Measurements from ENCODE around the gene UCP3.

UCP3 gene

DNA sequence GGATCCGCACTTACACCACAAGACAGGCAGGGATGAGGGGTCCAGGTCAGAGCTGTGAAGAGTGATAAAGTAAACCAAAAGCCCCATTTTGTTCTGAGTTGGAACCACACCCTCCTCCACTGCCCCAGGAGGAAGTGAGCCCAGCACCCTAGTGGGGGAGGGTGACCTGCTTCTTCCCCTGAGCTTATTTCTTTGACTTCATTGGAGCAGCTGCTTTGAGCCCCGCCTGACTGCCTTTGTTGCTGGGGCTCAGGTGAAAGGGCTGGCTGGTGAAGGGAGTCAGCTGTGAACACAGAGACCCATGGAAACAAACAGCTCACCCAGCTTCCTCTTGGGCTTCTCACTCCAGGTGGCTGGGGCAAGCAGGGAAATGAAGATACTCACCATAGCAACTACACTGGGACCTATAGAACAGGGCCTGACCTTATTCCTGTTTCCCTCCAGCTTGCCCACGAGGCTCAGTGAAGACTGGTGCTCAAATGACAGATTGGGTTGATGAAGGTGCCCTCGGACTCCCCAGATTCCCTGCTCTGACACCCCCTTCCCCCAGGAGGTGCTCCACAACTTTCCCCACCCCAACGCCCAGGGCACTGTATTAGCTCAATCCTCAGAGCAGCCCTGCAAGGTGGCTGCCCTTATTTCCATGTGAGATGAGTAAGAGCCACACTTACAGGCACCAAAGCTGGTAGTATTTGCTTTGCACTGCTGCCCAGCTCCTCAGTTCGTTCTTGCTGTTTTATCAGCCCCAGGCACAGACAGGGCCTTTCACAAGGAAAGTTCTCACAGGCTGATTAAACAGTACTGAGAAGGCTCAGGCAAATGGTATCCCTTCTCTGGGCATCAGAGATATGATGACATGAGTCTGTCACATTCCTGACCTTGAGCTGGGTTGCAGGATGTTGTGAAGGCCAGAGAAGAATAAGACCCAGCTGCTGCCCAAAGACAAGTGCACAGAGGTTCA lies 28.6 kb downstream of the UCP3 start:
- in situ Hi-C loops (cut with HindIII; ENCODE audit: low sequenced_read_pairs): no loop called here

DNA sequence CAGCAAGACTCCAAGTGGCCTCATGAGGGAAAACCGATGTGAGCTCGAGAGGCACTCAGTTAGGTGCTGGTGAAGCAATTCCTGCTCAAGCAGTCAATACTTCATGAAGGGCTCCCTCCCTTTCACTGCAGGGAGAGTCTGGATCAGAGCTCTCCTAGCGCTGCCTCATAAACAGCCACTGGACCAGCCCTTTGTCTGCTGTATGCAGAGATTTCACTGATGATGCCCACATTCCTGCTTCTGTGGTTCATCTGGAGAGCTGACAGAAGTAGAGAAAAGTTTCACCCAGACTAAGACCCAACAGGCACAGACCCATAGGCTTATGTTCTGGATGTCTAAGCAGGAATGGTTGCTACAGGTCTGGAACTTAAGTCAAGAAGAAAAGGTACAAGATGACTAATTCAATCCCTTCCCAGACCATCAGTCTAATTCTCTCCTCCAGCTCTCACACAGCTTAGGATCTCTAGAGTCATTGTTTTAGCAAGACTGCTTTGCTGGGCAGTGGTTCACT lies 30.3 kb downstream of the UCP3 start:
- in situ Hi-C loops (cut with HindIII; ENCODE audit: low sequenced_read_pairs): no loop called here

DNA sequence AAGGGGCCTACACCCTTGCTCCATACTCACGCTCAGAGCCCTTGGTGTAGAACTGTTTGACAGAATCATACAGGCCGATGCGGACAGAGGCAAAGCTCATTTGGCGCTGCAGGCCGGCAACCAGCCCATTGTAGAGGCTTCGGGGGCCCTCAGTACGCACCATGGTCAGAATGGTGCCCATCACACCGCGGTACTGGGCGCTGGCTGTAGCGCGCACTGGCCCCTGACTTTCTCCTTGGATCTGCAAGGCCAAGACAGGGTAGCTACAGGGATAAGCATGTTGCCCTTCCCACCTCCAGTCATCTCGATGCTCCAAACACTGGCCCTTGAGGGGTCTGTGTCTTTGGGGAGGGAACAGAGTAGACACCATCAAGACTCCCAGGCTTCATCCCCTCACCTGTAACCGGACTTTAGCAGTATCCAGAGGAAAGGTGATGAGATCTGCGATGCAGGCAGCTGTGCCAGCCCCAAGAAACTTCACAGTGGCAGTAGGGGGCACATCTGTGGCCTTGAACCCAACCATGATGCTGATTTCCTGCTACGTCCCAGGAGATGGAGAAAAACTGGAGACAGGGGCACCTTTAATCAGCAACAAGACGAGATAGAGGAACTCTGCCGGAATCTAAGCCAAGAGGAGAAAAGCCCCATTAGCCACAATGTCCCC lies 30.9 kb downstream of the UCP3 start:
- in situ Hi-C loops (cut with HindIII; ENCODE audit: low sequenced_read_pairs): no loop called here

DNA sequence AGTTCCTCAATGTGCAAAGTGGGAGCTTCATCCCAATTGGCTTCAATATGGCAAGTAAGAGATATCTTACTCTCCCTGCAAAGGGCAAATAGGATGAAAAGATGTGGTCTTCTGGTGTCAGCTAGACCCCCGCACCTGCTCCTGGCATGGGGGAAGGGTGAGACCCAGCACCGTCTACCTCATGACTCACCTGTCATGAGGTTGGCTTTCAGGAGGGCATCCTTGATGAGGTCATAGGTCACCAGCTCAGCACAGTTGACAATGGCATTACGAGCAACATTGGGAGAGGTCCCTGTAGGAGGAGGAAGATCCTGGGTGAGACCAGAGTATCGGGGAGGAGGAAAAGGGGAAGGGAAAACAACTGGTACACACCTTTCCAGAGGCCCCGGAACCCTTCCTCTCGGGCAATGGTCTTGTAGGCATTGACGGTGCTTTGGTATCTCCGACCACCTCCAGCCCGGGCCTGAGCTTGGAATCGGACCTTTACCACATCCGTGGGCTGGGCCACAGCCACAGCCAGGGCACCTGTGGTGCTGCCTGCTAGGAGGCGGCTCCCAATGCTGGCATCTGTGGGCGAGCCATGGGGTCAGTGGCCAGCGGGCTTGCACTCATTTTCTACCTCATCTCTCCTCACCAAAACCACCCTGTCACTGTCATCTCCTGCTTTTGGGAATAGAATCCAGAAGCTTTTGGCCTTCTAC lies 32.3 kb downstream of the UCP3 start:
- in situ Hi-C loops (cut with HindIII; ENCODE audit: low sequenced_read_pairs): no loop called here

DNA sequence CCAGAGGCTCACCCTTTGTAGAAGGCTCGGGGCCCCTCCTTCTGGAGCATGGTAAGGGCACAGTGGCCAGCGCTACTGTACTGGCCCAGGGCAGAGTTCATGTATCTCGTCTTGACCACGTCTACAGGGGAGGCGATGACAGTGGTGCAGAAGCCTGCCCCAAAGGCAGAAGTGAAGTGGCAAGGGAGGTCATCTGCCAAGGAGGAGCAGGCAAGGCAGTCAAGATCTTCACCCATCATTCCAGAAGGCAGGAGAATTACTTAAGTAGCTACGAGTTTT lies 33.5 kb downstream of the UCP3 start:
- in situ Hi-C loops (cut with HindIII; ENCODE audit: low sequenced_read_pairs): no loop called here

DNA sequence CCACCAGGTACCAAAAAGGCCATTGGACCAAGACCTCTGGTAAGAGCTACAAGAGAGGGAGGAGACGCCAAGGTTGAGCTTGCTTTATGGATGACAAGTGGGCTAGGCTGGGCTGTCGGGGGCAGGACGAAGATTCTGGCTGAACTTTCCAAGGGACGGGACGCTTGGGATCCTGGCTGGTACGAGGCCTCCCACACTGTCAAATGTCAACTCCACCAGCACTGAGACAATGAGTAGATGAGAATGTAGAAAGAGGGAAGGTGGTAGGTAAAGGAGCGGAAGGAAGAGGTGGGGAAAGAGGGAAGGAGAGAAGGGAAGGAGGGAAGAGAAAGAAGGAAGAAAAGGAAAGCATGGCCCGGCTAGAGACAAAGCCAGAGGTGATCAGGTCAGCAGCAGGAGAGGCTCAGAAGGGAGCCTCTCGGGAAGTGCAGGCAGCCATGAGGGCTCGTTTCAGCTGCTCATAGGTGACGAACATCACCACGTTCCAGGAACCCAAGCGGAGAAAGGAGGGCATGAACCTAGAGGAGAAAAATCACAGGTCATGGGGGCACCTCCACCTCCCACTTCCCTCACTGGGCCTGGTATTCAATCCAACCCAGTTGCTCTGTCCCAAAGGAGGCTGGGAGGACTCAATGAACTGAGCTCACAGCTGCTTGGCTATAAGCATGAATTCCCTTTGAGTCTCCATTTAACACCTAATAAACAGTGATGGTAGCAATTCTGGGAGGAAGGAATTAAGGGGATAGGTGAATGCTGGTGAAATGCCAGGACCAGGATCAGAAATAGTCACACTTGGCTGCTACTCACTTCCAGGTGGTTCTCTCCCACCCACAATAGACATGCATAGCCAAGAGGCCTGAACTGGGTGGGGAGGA lies 34.0 kb downstream of the UCP3 start:
- in situ Hi-C loops (cut with HindIII; ENCODE audit: low sequenced_read_pairs): no loop called here

DNA sequence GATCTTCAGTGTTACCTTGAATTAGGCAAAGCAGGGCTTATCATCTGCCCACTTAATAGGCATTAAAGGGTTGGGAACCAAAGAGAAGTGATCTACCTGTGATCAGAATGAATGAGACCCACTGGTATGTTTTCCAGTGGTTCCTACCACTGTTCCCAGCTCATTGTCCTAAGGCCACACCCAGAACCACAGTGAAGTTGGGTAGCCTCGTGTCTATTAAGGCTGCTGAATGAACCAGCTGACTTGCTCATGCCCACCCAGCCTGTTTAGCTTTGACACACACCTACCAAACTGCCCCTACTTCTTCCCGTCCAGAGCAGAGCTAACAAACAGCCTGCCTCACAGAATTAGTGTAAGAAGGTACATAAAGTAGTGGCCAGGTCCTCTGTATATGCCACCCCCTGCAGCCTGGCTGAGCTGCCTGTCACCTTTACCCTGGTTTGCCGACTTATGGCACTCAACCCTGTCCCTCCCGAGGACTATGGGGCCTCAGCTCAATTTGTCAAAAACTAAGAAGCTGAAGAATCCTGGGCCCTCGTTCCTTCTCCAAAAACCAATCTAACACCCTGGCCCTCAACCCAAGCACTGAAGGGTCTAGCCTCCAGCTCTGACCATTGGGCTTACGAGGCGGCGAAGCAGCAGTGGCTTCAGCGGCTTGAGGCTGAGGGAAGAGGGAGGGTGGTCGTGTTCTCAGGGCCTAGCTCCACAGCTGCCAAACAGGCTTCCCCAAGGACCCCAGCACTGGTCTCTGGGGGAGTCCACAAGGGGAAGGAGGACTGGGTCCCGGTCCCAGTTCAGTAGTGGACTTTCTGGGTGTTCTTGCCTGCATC lies 36.0 kb downstream of the UCP3 start:
- in situ Hi-C loops (cut with HindIII; ENCODE audit: low sequenced_read_pairs): no loop called here

DNA sequence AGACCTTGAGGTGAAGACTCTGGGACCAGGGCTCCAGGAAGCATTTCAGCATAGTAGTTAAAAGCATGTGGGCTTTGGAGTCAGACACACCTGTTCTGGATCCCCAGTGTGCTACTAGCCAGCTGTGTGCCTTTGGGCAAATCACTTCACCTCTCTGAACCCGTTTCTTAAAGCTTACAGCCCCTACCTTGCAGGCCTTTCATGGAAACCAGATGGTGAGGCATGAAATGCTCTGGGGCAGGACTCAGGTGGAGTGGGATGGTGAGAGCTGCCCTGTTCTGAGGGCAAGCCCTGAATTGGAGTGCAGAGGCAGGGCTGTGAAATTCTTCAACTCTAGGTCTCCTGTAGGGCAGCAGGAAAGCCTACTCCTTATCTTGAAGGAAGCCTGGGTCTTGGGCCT lies 36.7 kb downstream of the UCP3 start:
- in situ Hi-C loops (cut with HindIII; ENCODE audit: low sequenced_read_pairs): no loop called here

DNA sequence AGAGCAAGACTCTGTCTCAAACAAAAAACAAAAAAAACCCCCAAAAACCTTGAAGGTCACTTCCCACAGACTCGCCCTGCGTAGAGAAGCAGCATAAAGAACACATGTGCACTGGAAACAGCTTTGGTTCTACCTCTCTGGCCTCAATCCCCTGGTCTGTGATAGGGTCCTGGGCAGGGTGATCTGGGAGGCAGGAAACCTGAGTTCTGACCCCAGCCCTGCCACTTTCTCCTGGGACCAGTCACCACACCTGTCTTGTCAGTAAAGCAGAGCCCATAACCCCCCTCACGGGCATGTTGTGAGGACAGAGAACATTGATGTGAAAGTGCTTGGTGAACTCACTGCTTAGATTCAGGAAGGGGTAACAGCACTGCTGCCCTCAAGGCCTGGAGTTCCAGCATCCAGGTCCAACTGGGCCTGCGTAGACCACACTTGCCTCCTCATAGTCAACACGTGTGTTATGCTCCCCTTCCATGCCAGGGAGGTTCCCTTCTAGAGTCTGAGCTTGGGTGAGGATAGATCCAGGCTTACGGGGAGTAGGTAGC lies 37.6 kb downstream of the UCP3 start:
- in situ Hi-C loops (cut with HindIII; ENCODE audit: low sequenced_read_pairs): no loop called here

DNA sequence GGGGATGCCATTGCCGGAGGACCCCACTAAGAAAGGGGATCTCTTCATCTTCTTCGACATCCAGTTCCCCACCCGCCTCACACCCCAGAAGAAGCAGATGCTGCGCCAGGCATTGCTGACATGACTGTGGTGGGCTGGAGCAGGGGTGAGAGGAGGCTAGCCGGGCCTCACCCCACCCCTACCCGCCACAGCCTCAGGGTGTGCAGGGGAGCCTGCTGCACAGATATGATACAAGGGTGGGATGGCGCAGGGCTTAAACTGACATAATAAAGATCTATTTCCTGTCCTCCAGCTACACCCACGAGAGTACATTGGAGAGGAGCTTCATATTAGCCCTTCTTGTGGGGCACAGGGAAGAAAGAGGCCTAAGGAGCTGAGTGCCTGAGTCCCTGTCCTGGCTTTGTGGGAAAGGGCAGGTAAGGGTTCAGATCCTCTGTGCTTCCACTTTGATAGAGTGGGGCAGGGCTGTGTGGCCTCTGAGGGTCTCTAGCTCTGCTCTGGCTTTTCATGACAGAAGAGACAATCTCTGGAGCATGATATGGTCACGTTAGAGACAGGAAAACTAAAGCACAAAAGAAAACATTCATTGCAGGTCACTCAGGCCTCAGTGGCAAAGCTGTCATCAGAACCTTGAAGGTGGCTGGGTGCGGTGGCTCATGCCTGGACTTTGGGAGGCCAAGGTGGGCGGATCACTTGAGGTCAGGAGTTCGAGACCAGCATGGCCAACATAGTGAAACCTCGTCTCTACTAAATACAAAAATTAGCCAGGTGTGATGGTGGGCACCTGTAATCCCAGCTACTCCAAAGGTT lies 38.7 kb downstream of the UCP3 start:
- in situ Hi-C loops (cut with HindIII; ENCODE audit: low sequenced_read_pairs): no loop called here

DNA sequence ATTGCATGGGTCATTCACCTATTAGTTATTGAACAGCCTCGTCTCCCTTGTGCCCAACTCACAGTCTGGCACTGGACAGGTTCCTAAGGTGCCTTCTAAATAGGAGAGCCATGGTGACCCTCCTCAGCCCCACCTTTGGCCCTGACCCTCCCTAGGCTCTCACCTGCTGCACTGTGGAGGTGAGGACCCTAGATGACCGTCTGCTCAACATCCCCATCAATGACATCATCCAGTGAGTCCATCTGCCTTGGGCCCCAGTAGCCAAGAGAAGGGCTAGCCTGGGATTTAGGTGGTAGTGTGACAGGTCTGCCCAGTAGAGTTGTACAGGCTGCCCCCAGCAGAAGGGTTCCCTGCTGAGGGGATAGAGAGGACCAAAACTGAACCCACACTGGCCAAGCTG lies 39.8 kb downstream of the UCP3 start:
- in situ Hi-C loops (cut with HindIII; ENCODE audit: low sequenced_read_pairs): no loop called here

DNA sequence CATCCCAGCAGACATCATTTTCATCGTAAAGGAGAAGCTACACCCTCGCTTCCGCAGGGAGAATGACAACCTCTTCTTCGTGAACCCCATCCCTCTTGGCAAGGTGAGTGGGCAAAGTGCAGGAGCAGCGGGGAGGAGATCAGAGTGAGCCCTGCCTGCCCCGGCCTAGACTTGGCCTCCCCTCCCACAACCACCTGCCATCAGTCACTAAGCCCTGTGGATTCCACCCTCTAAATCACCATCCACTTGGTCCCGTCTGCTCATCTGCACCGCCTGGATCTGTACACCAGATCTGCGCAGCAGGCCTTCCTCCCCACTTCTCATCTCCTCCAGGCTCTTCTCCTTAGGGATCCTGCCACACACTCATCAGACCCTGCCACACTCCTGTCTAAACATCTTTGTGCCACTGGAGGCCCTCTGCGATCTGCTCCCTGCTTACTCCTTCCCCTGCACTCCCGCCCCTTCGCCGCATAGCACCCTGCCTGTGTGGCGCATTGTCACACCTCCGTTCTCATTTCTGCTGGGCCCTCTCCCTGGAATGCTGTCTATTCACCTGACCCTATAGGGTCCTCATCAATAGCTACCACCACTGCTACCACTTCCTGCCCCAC lies 40.4 kb downstream of the UCP3 start:
- in situ Hi-C loops (cut with HindIII; ENCODE audit: low sequenced_read_pairs): no loop called here

DNA sequence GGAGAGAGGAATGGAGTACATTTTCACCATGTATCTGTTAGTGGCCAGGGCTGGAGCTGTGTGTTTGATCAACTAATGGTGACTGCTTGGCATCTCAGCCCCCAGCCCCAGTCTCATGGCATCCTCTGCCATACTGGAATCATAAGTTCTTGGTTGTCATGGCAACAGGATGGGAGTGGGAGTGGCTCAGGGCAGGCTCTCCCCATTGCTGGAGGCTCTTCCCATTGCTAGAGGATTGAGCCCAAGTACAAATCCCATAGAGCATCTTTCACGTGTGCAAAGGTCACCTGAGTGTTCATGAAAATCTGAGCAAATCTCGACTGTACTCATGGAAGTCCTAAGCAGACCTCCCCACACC lies 43.1 kb downstream of the UCP3 start:
- in situ Hi-C loops (cut with HindIII; ENCODE audit: low sequenced_read_pairs): no loop called here

DNA sequence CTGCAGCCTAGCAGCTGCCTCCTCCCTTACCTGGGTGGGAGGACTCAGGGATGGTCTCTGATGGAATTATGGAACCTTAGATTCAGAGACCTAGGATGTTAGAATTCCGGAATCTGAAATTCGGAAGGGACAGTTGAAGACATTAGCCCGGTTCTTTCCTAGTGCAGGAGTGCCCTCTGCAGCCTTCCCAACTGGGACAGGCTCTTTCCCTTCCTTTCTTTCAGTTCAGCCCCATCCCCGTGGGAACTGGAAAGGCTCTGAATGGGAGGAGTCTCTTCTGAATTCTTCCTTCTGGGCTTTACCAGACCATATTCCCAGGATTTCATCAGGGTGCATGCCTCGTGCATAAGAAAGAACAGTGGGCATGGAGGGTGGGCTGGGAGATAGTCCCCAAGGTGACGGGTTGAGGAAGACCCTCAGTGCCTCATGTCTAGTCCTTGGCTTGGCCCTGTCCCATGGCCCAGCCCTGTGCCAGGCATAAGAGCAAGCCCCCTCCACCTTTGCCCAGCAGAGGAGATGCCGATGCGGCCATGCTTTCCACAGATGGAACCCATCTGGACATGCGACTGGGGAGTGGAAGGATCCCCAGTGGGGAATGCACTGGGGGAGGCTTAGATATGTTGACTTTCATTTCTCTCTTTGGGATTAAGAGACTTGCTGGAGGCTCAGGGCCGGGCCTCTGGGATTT lies 43.7 kb downstream of the UCP3 start:
- in situ Hi-C loops (cut with HindIII; ENCODE audit: low sequenced_read_pairs): no loop called here

DNA sequence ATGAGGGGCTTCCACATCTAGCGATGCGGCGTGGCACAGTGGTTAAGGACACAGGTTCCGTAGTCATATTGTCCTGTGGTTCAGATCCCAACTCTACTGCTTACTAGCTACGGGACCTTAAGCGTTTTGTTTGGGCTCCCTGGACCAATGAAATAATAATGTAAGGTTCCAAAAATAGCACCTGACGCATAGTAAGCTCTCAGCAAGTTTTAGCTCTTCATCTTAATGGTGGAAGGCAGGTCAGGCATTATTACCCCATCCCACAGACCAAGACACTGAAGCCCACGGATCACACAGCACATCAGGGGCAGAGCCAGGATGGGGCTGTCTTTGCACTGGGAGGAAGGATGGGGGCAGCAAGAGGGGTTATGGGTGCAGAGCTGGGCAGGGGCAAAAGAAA lies 45.0 kb downstream of the UCP3 start:
- in situ Hi-C loops (cut with HindIII; ENCODE audit: low sequenced_read_pairs): no loop called here

DNA sequence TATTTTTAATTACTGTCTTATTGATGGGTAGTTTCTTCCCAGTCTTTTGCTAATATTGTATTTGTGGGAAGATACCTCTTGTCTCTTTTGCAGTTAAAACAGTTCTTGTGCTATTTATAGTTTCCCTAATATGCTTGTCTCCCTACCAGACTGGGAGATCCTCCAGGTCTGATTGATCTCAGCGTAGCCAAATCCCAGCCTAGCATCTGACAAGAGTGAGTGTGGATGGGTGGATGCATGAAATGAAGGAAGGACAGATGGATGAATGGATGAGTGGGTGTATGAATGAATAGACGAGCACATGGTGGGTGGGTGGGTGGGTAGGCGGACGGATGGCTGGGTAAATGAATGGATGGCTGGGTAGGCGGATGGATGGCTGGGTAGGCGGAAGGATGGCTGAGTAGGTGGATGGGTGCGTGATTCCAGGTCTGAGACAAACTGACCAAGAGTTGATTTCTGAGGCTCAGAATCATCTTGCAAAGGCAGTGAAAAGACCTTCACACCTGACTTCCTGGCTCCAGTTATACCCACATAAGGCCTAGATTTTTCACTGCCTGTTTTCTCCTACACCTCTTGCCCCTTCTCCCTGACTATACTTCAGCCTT lies 46.7 kb downstream of the UCP3 start:
- in situ Hi-C loops (cut with HindIII; ENCODE audit: low sequenced_read_pairs): no loop called here

DNA sequence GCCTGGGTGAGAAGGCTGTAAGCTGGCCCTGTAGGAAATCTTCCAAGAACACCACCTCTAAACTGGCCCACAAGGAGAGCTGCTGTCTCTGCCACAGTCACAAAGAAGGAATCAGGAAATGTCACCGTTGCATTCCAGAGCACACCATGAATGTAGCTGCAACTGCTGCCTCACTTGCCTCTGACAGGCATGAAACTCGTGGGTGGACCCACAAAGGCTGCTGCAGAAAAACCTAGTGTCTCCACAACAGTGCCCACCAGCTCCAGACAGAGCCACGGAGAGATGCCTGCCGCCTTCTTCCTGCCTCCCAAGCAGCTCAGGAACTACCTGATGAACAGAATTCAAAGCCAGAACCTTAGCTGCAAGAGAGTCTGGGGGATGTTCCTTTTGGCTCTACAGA lies 47.6 kb downstream of the UCP3 start:
- in situ Hi-C loops (cut with HindIII; ENCODE audit: low sequenced_read_pairs): no loop called here
